GM10266 (cell line): Measurements from ENCODE around the gene COL19A1.

Source experiments
- DNase-seq: peaks from one replicate; pipeline ENCODE4 v3.0.0; 2012; ENCODE audit errors: extremely low spot score
- CTCF ChIP-seq: IDR thresholded peaks from 2 replicates; pipeline ENCODE4 v1.5.1; 2012; ENCODE audit warnings: mild to moderate bottlenecking, low read depth; ENCODE audit not compliant: control insufficient read depth, insufficient read depth; ENCODE audit errors: missing control alignments

Gene COL19A1

GRCh38 chr6:70037445-70037844 is 171.1 kb downstream of the COL19A1 start:
- DNase-seq, result no peak
- no peak for TF ChIP-seq CTCF

- DNase-seq, result no peak
- TF ChIP-seq CTCF, result no peak
Measured at GRCh38 chr6:70040766-70041165, 174.4 kb downstream of the COL19A1 start.

GRCh38 chr6:70041411-70041810 is 175.1 kb downstream of the COL19A1 start:
- TF ChIP-seq CTCF, result no peak

GRCh38 chr6:70045413-70045812 is 179.1 kb downstream of the COL19A1 start:
- TF ChIP-seq CTCF, result no peak
- no peak for DNase-seq

More at GRCh38 chr6:70041411-70041810, 175.1 kb downstream of the COL19A1 start:
- no peak for DNase-seq

- no peak for TF ChIP-seq CTCF
- DNase-seq, result no peak
Measured at GRCh38 chr6:70051197-70052124, 185.1 kb downstream of the COL19A1 start.

GRCh38 chr6:70059039-70059719 is 192.8 kb downstream of the COL19A1 start:
- TF ChIP-seq CTCF, result no peak
- DNase-seq, result no peak

GRCh38 chr6:70060680-70061079 is 194.3 kb downstream of the COL19A1 start:
- no peak for DNase-seq
- no peak for TF ChIP-seq CTCF
